GM12878 (cell line): ENCODE measurements around the gene NFIX. TPM values are rescaled to one million over a fixed set of nuclear protein-coding genes. Genes with fewer than 3 reads are reported as not detected.

ENCODE experiments used
- ATAC-seq: fragments of 200-7000 bp; cut with Tn5 transposase; 3 replicates; pipeline ENCODE4 v1.9.1; 2020; ENCODE audit warnings: mild to moderate bottlenecking, moderate library complexity
- BruUV-seq: library from RNA; stranded (reverse); fragments of 400-500 nt; replicated peaks from 2 replicates; lab custom pipeline; 2021; lab: Mats Ljungman, UMichigan
- CTCF ChIA-PET: fragments of 300-600 bp; sonication (Branson Sonifier 250); formaldehyde crosslinking; extraction: SDS; loops from one replicate; lab custom pipeline; 2021; ENCODE audit warnings: inconsistent platforms; lab: Yijun Ruan, JAX
- POLR2A ChIA-PET: fragments of 350-600 bp; formaldehyde crosslinking; extraction: SDS; loops from one replicate; lab custom pipeline; 2021; ENCODE audit warnings: inconsistent platforms; lab: Charles Lee
- RAD21 ChIA-PET: fragments of 300-600 bp; sonication (Branson Sonifier 250); formaldehyde crosslinking; loops from one replicate; lab custom pipeline; 2023; ENCODE audit warnings: antibody characterized with exemption; ENCODE audit not compliant: unreplicated experiment; lab: Charles Lee
- SMC1A ChIA-PET: fragments of 300-600 bp; sonication (Branson Sonifier 250); formaldehyde crosslinking; loops from one replicate; lab custom pipeline; 2023; ENCODE audit not compliant: unreplicated experiment, uncharacterized antibody; lab: Charles Lee
- DNase-seq: peaks from one replicate; pipeline ENCODE4 v3.0.0-alpha.2; 2011; ENCODE audit warnings: low read depth, low spot score
- FAIRE-seq: peaks from 3 replicates; lab custom pipeline; 2011; peaks lifted over from hg19 to GRCh38; lab: Jason Lieb, UNC
- H2AFZ ChIP-seq: 2 replicates; pipeline ENCODE4 v1.6.0; 2011; ENCODE audit warnings: low read depth, low read length, control low read depth; ENCODE audit not compliant: control insufficient read depth
- H3K27ac ChIP-seq: 2 replicates; pipeline ENCODE4 v1.5.1; 2011; ENCODE audit warnings: control low read depth; ENCODE audit not compliant: control insufficient read depth, insufficient read depth
- H3K27me3 ChIP-seq, 2 experiments: replicated peaks in 1 of 2; 2 replicates each; pipeline versions ENCODE4 v1.6.0 to v1.6.1; 2011; ENCODE audit warnings: low read length in 1 of 2; ENCODE audit not compliant: control insufficient read depth in 2 of 2, insufficient read depth in 2 of 2
- H3K36me3 ChIP-seq, 2 experiments: 2 replicates each; pipeline ENCODE4 v1.5.1; 2011; ENCODE audit warnings: low read length in 1 of 2; ENCODE audit not compliant: control insufficient read depth in 2 of 2, insufficient read depth in 2 of 2
- H3K4me1 ChIP-seq: 2 replicates; pipeline ENCODE4 v1.6.1; 2011; ENCODE audit warnings: mild to moderate bottlenecking, low read length, moderate library complexity, mixed read lengths; ENCODE audit not compliant: control insufficient read depth, insufficient read depth
- H3K4me2 ChIP-seq: 2 replicates; pipeline ENCODE4 v1.6.0; 2011; ENCODE audit warnings: control low read depth; ENCODE audit not compliant: control insufficient read depth, insufficient read depth
- H3K4me3 ChIP-seq: fragments of 200-600 bp; sonication (generic); 2 replicates; pipeline ENCODE4 v1.5.1; 2016
- H3K79me2 ChIP-seq: 2 replicates; pipeline ENCODE4 v1.6.0; 2011; ENCODE audit warnings: low read length; ENCODE audit not compliant: control insufficient read depth, insufficient read depth
- H3K9ac ChIP-seq: 2 replicates; pipeline ENCODE4 v1.8.0; 2011; ENCODE audit warnings: low read length, control low read depth, mixed read lengths; ENCODE audit not compliant: control insufficient read depth, insufficient read depth
- H3K9me3 ChIP-seq: replicated peaks from 3 replicates; pipeline ENCODE4 v1.5.1; 2011; ENCODE audit warnings: mild to moderate bottlenecking, low read length; ENCODE audit not compliant: control insufficient read depth, insufficient read depth
- H4K20me1 ChIP-seq: 2 replicates; pipeline ENCODE4 v1.6.0; 2011; ENCODE audit not compliant: control insufficient read depth, insufficient read depth
- ZNF592 ChIP-seq: fragments of 450-650 bp; IDR thresholded peaks from 2 replicates; pipeline ENCODE4 v1.6.1; 2017; ENCODE audit warnings: mild to moderate bottlenecking, moderate library complexity
- whole genome bisulfite sequencing: methylation state at CpG from one replicate; pipeline ENCODE4 v1.1.6; 2016; ENCODE audit warnings: low lambda C conversion rate; ENCODE audit not compliant: insufficient replicate concordance, insufficient coverage; ENCODE audit errors: missing lambda C conversion rate; 5-methylcytosine and 5-hydroxymethylcytosine counted together
- in situ Hi-C: fragments of 300-500 bp; cut with MboI; formaldehyde crosslinking; loops from 9 replicates; pipeline ENCODE4 v1.14.3; 2018; ENCODE audit warnings: mixed read lengths
- intact Hi-C: fragments of 100-400 bp; cut with micrococcal nuclease; formaldehyde crosslinking; loops from one replicate; pipeline ENCODE4 v1.14.2; 2022; ENCODE audit not compliant: unreplicated experiment
- polyA plus RNA-seq, 11 experiments: library from polyadenylated mRNA; depleted of rRNA in 4 of 11; unstranded in 6 of 11; stranded (reverse) in 5 of 11; fragments of >200 nt; fragmentation: Nextera tagmentation in 4 of 11; fragmentation: Illumina TruSeq in 1 of 11; extraction: Ambion mirVana in 4 of 11; extraction: Trizol in 1 of 11; gene quantifications; 1 replicate in 1 of 11; 2 replicates in 10 of 11; pipeline versions ENCODE4 v1.2.1 to v1.2.3, GENCODE V29; 2011 to 2016; ENCODE audit warnings: inconsistent platforms in 2 of 11, missing spikeins in 2 of 11, low read depth in 1 of 11
- total RNA-seq, 4 experiments: library from RNA; depleted of rRNA in 3 of 4; stranded (reverse); fragments of >200 nt in 3 of 4; fragmentation: Illumina TruSeq in 1 of 4; extraction: Trizol in 1 of 4; gene quantifications; 2 replicates each; pipeline versions ENCODE4 v1.2.1 to v1.2.3, GENCODE V29; 2013 to 2021

The NFIX gene
- total and polyA plus RNA-seq, 10 of the 15 experiments (the other 5 are each of a cell fraction or from before 2014, with no cell fraction given), result 0.02 to 2.2 (median 0.28) TPM

DNA sequence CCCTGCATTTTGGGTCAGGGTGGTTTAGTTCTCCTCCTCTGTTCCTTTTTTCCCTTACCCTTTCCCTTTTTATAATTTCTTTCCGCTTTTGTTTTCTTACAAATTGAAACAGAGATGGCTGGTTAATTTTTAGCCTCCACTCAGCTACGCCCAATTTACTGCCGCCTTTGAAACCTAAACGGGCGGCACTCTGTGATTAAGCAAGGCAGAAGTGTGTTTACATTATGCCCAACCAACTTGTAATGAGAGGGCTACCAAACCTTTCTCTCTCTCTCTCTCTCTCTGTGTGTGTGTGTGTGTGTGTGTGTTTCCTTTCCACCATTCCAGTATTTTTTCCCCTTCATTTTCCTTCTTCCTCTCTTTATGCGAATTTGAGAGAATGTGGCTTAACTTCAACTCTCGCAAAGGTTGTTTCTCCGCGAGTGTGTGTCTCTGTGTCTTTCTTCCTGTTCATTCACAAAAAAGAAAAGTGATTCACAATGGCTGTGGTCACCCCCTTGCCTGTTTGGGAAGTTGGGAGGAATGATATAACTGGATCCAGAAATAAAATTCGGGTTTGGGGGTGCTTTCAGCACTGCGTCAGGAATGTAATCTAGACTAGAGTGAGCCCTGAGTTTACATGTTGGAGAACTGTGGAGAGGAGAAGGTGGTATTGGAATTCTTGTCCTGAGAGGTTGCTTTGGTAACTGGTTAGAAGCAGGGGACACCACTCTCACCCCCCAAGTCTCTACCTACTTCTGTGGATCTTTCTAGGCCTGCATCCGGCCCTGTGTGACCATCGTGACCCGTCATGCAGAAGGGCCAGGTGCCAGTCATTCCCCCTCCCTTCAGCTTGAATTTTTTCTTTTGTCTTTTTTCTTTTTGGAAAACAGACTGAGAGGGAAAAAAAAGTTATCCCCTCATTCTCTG is 31.4 kb downstream of the NFIX start:
- no peak for TF ChIP-seq ZNF592
- POLR2A ChIA-PET, result no interaction called here
- H3K27ac ChIP-seq, result no peak overlapping the region
- SMC1A ChIA-PET, result interaction anchor here (1.9 kb wide), 1 partner anchor 13 kb away, joined by 4 read pairs; no protein-coding TSS in a partner anchor
- WGBS, result 60% methylated on average over 14 of the region's 14 CpGs
- no peaks in the 10 kb centered on the region for H3K79me2 ChIP-seq
- RAD21 ChIA-PET, result interaction anchor here (0.9 kb wide), 1 partner anchor 35 kb away, joined by 3 read pairs; no protein-coding TSS in a partner anchor
- no peak for FAIRE-seq
- H4K20me1 ChIP-seq, result no peaks in the 10 kb centered on the region
- no peak overlapping the region for H3K9ac ChIP-seq
- H3K9me3 ChIP-seq, result no peaks in the 10 kb centered on the region
- no peak for ATAC-seq
- no peak for DNase-seq
- CTCF ChIA-PET, result interaction anchor here (1.6 to 4.6 kb wide), 3 partner anchors 35 to 61 kb away, joined by 4 to 26 read pairs (median 7); no protein-coding TSS in a partner anchor
- H3K4me1 ChIP-seq, result peaks cover 16% of the 10 kb centered on the region
- in situ Hi-C loops (no loop called here), intact Hi-C loops (no loop called here)
- H3K4me2 ChIP-seq, result no peak overlapping the region
- peaks cover 9 to 17% of the 10 kb centered on the region in 2 experiments for H3K27me3 ChIP-seq
- no TSS peak for BruUV-seq
- no peaks in the 10 kb centered on the region for H3K36me3 ChIP-seq
- no peak overlapping the region for H2AFZ ChIP-seq
- no peak overlapping the region for H3K4me3 ChIP-seq
